ENCODE data around the gene RCSD1.

DNA sequence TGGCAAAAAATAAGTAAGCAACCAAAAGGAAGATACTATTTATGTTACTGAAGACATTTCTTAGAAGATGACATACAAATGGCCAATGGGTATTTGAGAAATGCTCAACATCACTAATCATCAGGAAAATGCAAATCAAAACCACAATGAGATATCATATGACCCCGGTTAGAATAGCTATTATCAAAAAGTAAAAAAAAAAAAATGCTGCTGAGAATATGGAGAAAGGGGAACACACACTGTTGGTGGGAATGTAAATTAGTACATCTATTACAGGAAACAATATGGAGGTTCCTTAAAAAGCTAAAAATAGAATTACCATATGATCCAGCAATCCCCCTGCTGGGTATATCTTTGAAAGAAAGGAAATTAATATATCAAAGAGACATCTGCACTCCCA, 42.2 kb upstream of the RCSD1 start:
- TF ChIP-seq POLR2AphosphoS5 (IDR thresholded peaks at IDR 0.05; ENCODE audit: low read depth, low read length) (no peak), POLR2A (IDR thresholded peaks at IDR 0.05; ENCODE audit: low read depth, low read length) (no peak), TAF1 (IDR thresholded peaks at IDR 0.05; ENCODE audit: borderline replicate concordance, low read depth, low read length) (no peak)

All from GM12892 (cell line).